ENCODE data around the gene IGFBP5.

The IGFBP5 gene

DNA sequence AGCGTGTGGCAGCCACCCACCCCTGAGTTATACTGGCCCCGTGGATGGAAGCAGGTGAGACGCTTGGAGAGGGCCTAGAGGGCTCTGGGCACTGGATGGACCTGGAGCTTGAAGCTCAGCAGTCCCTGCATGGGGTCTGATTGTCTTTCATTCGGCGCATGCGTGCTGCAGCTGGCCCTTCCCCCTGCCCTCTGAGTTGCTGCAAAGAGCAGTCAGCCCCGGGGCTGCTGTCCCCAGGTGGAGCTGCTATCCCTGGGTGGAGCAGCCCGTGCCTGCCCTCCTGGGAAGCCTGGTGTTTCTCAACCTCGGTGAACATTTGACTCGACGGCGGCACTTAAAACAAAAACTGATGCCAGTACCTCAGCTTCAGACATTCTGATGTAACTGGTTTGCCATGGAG, 29.6 kb downstream of the IGFBP5 start:
- peak; percentile 97 for DNase-seq (ENCODE audit: low read depth, low spot score)

DNA sequence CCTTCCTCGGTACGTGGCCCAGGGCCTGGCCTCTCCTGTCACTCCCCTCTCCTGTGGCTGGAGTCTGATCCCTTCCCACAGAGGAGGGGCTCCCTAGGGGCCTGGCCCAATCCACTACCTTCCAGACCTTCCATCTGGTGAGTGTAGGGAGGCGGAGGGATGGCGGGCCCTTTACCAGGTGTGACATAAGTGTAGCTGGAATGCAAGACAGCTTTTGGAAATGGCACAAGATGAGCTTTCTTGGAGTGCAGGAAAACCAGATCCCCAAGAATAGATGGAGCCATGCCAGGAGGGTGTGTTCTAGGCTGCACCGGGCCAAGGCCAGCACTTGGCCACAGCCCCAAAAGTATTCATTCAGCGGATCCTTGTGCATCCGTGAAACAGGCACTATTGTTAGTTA, 30.1 kb downstream of the IGFBP5 start:
- DNase-seq (ENCODE audit: low read depth, low spot score) = peak; percentile 63

DNA sequence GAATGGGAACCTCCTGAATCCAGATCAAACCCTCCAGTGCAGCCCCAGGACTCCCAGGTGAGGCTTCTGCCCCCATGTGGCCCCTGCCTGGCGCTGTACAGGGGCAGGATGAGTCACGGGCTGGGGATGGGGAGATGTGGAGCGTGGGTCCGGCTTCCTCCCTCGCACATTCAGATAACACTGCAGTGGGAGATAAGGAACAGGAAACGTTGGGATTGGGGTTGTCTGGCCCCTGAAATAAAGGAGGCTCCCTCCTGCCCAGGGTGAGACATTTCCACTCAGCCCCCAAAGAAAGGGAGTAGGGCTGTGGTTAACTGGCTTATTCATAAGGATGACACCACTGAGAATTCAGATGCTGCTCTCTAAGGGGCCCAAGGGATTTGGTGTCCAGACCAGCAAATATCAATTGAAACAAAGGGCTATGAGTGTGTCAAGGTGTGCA, 30.7 kb downstream of the IGFBP5 start:
- peak; percentile 48 for DNase-seq (ENCODE audit: low read depth, low spot score)

DNA sequence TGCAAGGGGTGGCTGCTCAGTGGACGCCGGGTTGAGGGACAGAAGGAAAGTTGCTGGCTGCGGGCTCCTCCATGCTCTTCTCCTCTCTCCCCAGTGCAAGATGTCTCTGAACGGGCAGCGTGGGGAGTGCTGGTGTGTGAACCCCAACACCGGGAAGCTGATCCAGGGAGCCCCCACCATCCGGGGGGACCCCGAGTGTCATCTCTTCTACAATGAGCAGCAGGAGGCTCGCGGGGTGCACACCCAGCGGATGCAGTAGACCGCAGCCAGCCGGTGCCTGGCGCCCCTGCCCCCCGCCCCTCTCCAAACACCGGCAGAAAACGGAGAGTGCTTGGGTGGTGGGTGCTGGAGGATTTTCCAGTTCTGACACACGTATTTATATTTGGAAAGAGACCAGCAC, 31.5 kb downstream of the IGFBP5 start:
- DNase-seq (ENCODE audit: low read depth, low spot score) = no peak

DNA sequence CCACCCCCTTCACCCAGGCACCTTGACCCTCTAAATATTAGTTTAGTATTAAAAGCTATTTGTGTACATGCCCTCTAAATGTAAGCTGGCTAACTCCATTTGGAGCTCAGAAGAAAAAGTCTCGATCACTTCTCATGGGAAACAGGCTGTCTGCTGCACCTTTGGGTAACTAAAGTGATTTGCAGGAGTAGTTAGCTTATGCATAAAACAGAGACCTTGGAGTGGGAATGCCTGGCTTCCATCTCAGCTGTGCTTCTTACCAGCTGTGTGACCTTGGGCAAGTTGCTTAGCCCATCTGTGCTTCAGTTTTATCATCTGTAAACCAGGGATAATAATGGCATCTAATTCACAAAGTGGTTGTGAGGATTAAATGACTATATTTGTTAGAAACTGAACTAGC, 32.2 kb downstream of the IGFBP5 start:
- no peak for DNase-seq (ENCODE audit: low read depth, low spot score)

DNA sequence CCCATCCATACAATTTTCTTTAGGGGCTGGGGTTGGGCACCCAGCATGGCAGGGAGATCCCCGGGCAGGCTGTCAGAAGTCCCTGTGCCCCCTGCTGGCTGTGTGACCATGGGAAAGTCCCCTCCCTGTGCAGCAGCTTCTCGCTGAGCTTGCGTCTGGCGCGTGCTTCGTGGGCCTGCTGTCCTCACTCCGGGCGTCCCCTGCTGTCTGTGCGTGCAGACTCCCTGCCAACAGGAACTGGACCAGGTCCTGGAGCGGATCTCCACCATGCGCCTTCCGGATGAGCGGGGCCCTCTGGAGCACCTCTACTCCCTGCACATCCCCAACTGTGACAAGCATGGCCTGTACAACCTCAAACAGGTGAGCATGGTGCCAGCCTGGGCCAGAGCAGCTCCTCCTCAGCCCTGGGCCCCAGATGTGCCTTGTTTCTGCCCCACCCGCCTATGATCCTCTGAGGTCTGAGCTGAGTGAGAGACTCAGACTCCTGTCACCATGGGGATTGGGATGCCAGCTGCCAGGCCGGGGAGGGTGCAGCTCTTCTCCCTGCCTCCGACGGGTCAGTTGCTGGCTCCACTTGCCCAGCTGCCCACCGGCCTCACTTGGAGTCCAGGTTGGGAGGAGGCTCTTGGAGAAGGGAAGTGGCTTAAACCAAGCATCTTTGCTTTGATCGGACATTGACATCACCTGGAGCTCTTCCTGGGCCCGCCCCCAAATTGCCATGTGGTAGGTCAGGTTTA, 33.5 kb downstream of the IGFBP5 start:
- no peak for DNase-seq (ENCODE audit: low read depth, low spot score)

DNA sequence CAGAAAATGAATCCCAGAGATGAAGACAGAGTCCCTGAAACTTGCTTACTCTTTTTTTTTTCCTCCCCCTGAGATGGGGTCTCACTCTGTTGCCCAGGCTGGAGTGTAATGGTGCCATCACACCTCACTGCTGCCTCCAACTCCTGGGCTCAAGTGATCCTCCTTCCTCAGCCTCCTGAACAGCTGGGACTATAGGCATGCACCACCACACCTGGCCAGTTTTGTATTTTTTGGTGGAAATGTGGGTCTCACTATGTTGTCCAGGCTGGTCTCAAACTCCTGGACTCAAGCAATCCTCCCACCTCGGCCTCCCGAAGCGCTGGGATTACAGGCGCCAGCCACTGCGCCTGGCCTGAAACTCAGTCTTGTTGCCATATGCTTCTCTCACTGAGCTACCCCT, 34.3 kb downstream of the IGFBP5 start:
- DNase-seq (ENCODE audit: low read depth, low spot score) = no peak

DNA sequence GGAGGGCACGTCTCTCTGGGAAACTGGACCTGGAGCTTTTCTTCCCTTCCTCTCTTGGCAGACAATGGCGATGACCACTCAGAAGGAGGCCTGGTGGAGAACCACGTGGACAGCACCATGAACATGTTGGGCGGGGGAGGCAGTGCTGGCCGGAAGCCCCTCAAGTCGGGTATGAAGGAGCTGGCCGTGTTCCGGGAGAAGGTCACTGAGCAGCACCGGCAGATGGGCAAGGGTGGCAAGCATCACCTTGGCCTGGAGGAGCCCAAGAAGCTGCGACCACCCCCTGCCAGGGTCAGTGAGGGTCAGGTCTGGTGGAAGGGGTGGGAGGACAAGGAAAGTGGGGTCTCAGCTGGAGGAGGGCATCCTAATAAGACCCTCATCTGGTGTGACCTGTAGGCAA, 34.9 kb downstream of the IGFBP5 start:
- DNase-seq (ENCODE audit: low read depth, low spot score) = no peak

DNA sequence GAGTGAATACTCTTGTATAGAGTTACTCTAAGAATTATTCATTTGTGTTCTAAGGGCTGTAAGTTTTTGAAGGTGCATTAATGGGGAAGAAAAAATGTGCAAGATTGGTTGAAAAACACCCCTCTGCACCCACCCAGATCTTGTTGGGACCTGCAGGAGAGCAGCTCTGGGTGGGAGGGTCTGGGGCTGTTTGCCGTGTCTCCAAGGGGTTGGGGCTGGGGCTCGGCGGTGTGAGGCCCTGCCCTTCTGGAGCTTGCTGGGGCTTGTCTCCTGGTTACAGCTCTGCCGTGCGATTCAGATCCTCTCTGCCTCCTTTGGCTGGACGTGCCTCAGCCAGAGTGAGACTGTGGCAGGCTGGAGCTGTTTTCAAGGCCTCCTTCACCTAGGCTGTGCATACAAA, 36.1 kb downstream of the IGFBP5 start:
- no peak for DNase-seq (ENCODE audit: low read depth, low spot score)

DNA sequence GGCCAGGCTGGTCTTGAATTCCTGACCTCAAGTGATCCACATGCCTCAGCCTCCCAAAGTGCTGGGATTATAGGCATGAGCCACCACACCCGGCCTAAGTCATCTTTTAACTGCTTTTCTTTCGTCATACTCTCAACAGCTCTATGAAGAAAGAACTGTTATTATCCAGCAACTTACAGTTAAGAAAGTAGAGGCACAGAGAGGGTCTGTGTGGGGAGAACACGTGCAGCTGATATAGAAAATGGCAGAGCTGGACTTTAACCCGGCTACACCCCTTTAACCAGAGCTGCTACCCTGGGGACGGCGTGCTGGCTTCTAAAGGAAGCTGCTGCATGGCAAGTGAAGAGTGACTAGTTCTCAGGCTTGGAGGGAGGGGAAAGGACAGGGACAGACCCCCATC, 36.6 kb downstream of the IGFBP5 start:
- no peak for DNase-seq (ENCODE audit: low read depth, low spot score)

DNA sequence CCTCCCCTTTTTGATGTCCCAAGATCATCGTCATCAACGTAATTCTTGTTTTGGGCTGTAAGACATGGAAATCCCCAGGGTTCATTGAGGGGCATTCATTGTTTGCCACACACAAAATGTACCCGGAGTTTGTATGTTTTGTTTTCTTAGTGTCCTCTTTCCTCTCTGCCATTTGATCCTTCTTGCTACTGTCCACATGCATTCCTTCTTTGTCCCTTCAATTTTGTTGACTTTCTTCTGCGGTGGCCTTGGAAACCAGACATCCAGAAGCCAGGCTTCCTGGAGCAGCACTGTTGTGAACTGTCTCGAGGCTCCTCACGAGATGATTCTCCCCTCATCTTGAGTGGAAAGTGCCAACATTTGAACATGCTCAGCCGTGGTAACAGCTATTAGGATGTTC, 37.4 kb downstream of the IGFBP5 start:
- no peak for DNase-seq (ENCODE audit: low read depth, low spot score)

DNA sequence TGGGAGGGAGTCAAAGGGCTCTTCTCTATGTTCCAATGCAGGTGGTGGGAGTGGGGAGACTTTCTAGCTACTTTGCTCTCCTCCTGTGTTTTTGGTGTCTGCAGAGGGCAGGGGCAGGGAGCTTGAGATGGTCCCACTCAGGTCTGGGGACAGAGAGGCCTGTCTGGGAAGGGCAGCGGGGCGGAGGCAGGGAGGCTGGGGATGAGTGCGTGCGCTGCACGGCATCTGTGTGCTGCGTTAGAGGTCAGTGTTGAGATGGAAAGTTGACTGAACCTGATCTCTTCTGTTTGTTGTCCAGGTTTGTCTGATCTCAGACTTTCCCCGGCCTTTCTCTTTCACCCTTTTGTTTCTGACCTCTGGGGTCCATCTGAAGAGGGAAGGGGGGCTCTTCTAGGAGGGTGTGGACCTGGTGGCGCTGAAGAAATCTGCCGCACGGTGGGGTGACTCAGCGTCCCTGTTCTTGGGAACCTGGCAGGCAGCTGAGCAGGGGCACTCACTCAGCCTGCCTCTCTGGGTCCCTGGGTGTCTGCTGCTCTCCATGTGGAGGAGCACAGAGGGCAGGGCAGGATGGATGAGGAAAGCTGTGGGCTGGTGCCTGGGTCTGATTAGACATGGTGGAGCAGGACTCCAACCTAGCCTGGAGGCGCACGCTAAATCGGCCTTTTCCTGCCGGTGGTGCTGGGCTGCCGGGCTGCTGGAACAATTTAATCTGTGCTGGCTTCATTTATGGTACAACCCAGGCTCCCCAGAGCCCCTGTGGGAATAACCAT, 38.1 kb downstream of the IGFBP5 start:
- DNase-seq (ENCODE audit: low read depth, low spot score) = peak; percentile 58

DNA sequence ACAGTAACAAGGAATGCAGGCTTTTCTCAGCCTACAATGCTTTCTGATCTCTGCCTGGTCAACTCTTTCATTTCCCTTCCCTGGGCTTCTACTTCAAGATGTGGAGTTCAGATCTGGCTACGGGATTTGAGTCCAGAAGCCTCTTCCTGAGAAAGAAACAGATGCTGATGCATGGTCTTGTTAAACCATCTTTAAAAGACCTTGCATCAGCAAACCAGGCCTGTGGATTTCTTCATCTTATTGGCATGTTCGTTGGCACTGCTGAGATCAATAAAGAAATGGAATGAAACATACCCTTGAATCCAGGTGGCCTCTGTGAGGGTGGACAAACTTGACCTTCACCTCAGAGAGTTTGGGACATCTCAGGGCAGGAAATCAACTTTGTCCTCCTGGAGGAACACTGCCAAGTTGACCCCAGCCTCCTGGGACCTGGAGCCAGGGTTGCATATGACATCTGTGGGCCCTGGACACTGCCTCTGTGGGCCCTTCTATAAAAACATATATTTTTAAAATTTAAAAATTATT, 40.8 kb downstream of the IGFBP5 start:
- DNase-seq (ENCODE audit: low read depth, low spot score) = no peak

DNA sequence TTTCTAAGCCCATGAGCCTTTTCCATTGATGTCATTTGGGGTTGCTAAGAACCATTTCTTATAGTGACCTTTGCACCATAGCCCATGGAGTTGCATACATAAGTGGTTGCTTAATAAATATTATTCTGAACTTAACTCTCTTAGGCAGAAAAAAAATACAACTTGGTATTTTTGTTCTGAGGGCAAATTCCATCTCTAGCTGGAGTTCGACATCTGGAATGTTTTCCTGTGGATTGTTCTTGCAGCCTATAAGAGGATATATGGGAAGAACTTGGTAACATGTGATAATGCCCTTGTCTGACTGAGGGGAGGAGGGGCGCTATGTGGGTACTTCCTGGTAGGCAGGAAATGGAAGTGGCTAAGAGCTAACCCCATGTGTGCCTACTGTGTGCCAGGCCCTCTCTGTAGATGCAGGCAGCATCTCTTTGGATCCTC, 41.4 kb downstream of the IGFBP5 start:
- DNase-seq (ENCODE audit: low read depth, low spot score) = no peak

DNA sequence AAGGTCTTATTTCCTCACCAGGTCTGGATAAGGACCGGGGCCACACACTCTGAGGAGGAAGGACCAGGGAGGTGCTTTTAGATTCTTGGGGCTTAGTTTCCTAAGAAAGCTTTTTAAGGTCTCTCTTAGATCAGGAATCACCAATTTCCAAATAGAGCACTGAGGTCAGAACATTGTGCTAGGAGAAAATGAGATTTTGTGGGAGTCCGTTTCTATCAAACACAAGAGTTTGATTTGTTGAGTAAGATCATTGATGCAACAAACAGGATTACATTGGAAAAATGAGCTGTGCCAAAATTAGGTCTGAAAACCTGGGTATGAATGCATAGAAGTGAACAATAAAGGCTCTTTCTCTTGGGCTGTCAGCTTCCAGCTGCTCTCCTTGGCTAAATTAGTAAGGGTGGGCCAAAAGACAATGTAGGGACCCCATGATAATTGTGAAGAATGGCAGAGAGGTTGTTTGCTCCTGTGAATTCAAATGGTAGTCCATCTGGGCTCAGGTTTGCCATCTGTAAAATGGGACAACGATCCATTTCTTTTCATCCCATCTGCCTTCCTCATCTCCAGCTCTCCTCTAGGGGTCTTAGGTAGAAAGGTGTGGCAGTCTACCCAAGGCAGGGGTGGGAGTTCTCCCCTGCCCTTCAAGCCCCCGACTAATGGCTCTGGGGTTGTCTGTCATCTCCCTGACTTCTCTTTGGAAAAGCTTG, 42.1 kb downstream of the IGFBP5 start:
- no peak for DNase-seq (ENCODE audit: low read depth, low spot score)

DNA sequence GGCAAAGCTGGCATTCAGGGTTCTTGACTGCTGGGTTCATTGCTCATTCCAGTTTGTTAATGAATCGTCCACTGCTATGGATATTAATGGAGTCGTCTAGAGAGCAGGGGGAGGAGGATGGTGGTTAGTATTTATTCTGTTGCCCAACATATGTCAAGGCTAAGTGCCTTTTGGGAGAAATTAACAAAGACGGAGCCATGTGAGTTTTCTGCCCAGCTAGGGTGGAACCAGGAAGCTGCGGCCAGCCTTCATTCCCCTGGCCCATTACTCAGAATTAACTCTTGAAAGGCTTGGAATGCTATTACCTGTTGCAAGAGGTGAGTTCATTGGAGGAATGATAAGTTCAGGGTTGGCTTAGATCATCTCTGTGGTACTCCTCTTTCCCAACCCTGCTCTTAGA, 42.8 kb downstream of the IGFBP5 start:
- DNase-seq (ENCODE audit: low read depth, low spot score) = no peak

DNA sequence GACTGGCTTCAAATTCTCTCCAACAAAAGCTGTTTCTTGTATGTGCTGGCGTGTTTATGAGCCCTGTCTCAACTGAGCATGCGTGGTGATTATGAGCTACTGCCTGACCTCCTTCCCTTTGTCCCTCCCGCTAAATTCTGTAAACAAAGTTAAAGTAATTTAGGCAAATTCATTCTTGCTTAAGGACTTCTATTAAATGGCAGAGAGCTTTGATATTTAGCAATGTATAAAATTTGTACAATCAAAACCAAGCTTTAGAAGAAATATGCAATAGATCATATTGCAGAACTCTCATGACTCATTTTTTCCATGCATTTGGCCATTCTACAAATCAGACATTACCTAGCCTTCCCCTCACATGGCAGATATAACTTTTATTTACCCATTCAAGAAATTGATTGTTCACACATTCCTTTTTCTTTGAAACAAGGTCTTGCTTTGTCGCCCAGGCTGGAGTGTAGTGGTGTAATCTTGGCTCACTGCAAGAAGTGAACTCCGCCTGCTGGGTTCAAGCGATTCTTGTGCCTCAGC, 43.9 kb downstream of the IGFBP5 start:
- DNase-seq (ENCODE audit: low read depth, low spot score) = no peak

DNA sequence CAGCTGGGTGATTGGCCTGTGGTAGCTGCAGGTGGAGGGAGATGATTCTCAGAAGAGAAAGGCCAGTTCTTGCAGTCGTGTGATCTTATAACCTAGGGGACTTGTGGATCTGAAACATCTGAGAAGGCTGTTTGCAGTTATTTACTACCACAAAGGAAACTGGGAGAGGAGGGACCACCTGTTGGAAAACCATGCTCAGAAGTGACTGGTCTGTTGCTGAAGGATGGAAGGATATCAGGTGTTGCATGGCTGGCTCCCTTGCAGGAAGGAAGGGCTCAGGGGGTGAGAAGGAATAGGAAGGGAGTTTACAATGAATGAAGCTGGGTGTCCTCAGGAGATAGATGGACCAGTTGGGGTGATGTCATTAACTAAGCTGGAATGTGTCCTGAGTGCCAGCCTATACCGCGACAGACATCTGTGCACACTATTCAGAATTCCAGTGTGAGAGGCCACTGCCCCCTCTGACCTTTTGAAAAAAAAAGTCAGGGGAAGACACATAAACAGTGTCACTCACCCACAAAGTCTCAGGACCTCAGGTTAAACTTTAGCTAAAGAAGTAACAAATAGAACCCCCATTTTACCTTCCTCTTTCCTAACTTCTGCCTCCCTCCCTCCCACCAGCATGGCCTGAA, 44.6 kb downstream of the IGFBP5 start:
- no peak for DNase-seq (ENCODE audit: low read depth, low spot score)

DNA sequence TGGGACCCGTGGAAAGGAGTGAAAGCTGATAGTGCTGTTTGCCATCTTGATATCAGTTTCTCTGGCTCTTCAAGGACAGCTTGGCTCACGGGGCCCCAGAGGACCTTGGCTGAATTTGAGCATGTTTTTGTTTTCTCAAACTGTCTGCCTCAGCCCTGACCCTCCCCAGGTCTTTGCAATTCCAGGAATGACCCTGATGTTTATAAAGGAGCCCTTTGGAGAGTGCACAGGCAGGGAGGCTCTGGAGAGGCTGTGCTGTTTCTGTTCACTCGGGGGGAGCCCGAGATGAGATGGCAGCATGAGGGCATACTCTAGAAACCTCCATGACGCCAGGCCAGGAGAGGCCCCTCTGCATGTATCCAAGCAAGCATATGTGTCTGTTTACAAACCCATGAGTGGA, 45.8 kb downstream of the IGFBP5 start:
- DNase-seq (ENCODE audit: low read depth, low spot score) = no peak

DNA sequence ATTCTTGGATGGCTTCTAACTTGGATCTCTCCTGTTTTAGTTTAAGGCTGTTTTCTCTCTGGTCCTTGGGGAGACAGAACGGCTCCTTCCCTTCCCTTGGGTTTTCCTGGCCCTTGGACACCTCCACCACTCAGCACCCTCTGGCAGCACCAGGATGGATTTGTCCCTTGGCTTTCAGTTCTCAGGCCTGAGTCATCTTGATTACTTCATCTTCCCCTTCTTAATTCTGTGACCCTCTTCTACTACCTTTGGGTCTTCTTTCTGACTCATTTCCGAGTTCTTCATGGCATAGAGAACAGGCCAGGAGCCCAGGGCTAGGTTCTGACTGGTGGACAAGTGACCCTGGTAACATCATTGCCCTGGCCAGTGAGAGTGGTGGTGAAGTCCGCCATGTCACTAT, 47.2 kb downstream of the IGFBP5 start:
- DNase-seq (ENCODE audit: low read depth, low spot score) = no peak

DNA sequence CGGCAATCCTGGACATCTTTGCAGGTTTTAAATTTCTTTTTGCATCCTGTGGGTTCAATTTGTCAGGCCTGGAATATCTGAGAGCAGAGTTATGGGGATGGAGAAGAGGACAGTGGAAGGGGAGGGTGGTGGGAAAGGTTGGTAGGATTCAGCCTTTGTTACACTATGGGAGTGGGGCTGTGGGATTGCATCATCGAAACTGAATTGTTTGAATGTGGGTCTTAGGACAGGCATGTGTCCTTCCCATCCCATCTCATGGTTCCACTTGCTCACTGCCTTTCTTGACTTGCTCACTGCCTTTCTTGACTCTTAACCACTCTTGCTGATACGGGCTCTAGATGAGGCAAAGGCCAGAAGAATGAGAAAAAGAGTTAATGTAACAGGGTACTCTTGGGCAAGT, 49.2 kb downstream of the IGFBP5 start:
- DNase-seq (ENCODE audit: low read depth, low spot score) = no peak

DNA sequence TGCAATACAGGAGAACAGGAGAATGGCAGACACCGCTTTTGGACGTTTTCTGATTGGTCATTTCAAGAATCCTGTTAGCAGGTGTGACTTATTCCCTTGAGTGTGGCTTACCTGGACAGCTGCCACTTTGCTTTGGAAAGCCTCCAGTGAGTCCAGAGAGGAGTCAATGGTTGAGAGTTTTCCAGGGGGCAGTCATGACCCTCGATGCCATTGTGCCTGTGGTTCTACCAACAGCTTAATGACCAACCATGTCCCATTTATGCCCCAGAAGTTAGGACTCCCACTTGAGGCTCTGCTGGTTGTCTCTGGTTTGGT, 49.8 kb downstream of the IGFBP5 start:
- no peak for DNase-seq (ENCODE audit: low read depth, low spot score)
